Caco-2 (cell line): ENCODE results near the gene WDR59. TPM values are rescaled to one million over a fixed set of nuclear protein-coding genes. Genes with fewer than 3 reads are reported as not detected.

Source experiments
- BruUV-seq: library from RNA; stranded (reverse); fragments of 400-500 nt; replicated peaks from 2 replicates; lab custom pipeline; 2021; lab: Mats Ljungman, UMichigan
- CTCF ChIA-PET: fragments of 300-600 bp; sonication (Branson Sonifier 250); formaldehyde crosslinking; loops from one replicate; lab custom pipeline; 2022; ENCODE audit warnings: antibody characterized with exemption; lab: Charles Lee
- POLR2A ChIA-PET: fragments of 300-600 bp; sonication (Branson Sonifier 250); formaldehyde crosslinking; loops from one replicate; lab custom pipeline; 2022; ENCODE audit warnings: antibody characterized with exemption; lab: Charles Lee
- DNase-seq, 2 experiments: peaks; one replicate each; pipeline versions ENCODE4 v3.0.0 to v3.0.0-alpha.2; 2020 to 2022
- H3K27me3 ChIP-seq: replicated peaks from 2 replicates; pipeline ENCODE4 v1.6.0; 2011; ENCODE audit warnings: low read length; ENCODE audit not compliant: control insufficient read depth, insufficient read depth
- H3K36me3 ChIP-seq: 2 replicates; pipeline ENCODE4 v1.5.1; 2011; ENCODE audit warnings: low read length; ENCODE audit not compliant: control insufficient read depth, insufficient read depth
- H3K4me1 ChIP-seq: fragments of 250-450 bp; sonication (Bioruptor Pico); 2 replicates; pipeline ENCODE4 v1.5.1; 2020; ENCODE audit warnings: mild to moderate bottlenecking
- H3K4me3 ChIP-seq: 2 replicates; pipeline ENCODE4 v1.5.1; 2011; ENCODE audit warnings: low read depth, mild to moderate bottlenecking, control low read depth, low read length
- H3K9me3 ChIP-seq: fragments of 250-450 bp; sonication (Bioruptor Pico); 2 replicates; pipeline ENCODE4 v1.5.1; 2020; ENCODE audit warnings: mild to moderate bottlenecking, moderate library complexity
- H3K27ac Mint-ChIP-seq: one replicate; pipeline ENCODE4 v1.8.0; 2022; ENCODE audit warnings: mixed read lengths; ENCODE audit not compliant: unreplicated experiment
- H3K27me3 Mint-ChIP-seq: one replicate; pipeline ENCODE4 v1.8.0; 2022; ENCODE audit warnings: mixed read lengths; ENCODE audit not compliant: insufficient read depth, unreplicated experiment
- H3K36me3 Mint-ChIP-seq: one replicate; pipeline ENCODE4 v1.8.0; 2022; ENCODE audit warnings: mild to moderate bottlenecking, mixed read lengths; ENCODE audit not compliant: insufficient read depth, unreplicated experiment
- H3K4me1 Mint-ChIP-seq: one replicate; pipeline ENCODE4 v1.8.0; 2022; ENCODE audit warnings: low read depth, mixed read lengths; ENCODE audit not compliant: unreplicated experiment
- H3K4me3 Mint-ChIP-seq: one replicate; pipeline ENCODE4 v1.8.0; 2022; ENCODE audit warnings: mild to moderate bottlenecking, moderate library complexity, mixed read lengths; ENCODE audit not compliant: unreplicated experiment
- H3K9me3 Mint-ChIP-seq: one replicate; pipeline ENCODE4 v1.8.0; 2022; ENCODE audit warnings: mixed read lengths; ENCODE audit not compliant: unreplicated experiment
- intact Hi-C: fragments of 100-400 bp; cut with micrococcal nuclease; formaldehyde crosslinking; loops from one replicate; pipeline ENCODE4 v1.10.0; 2022; ENCODE audit not compliant: unreplicated experiment
- total RNA-seq: library from RNA; stranded (reverse); gene quantifications from 2 replicates; pipeline ENCODE4 v1.2.3, GENCODE V29; 2022
- TF ChIP-seq, protein P1 (sequence below), 2 experiments: fragments of 200-600 bp in 1 of 2; IDR thresholded peaks; 1 replicate in 1 of 2; 2 replicates in 1 of 2; pipeline versions ENCODE4 v1.5.1 to v1.8.0; 2011 to 2022; ENCODE audit warnings: antibody characterized with exemption in 1 of 2, control low read depth in 1 of 2, inconsistent platforms in 1 of 2, low read depth in 1 of 2, low read length in 1 of 2, mild to moderate bottlenecking in 1 of 2, moderate library complexity in 1 of 2; ENCODE audit not compliant: insufficient read depth in 1 of 2, severe bottlenecking in 1 of 2, unreplicated experiment in 1 of 2

Gene WDR59
- total RNA-seq, 1 experiment from 2014 or later = 148 TPM

DNA sequence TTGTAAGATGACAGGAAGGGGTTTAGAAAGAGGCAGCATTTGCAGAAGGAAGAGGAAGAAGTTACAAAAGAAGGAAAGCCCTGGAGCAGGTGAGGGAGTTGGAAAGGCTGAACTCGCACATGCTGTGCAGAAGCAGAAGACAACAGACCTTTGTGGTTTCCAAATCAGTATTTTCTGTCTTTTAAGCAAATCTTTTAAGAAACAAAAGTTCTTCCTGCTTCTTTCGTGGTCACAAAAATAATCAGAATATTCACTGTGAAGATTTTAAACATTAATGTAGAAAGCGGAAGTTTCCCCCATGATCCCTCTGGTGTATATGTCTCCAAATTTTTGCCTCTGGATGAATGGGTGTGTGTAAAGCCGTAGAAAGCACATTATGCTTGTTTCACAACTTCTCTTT is 39.7 kb upstream of the WDR59 start:
- intact Hi-C loops = no loop called here
- H3K27me3 ChIP-seq = no peaks in the 10 kb centered on the region
- CTCF ChIA-PET = no interaction called here
- peaks cover 20% of the 10 kb centered on the region for H3K4me1 ChIP-seq
- Mint-ChIP-seq H3K9me3 (peaks cover 15% of the 10 kb centered on the region), H3K36me3 (peaks cover 36% of the 10 kb centered on the region), H3K4me1 (peaks cover 7% of the 10 kb centered on the region), H3K4me3 (no peak overlapping the region), H3K27me3 (no peaks in the 10 kb centered on the region), H3K27ac (peak overlapping the region; percentile 26)
- POLR2A ChIA-PET = no interaction called here
- 0 out of 2 replicates have a peak, but pooled peaks cover 1% of the 10 kb centered on the region for H3K36me3 ChIP-seq
- BruUV-seq = no TSS peak
- H3K4me3 ChIP-seq = no peak overlapping the region
- no peak for DNase-seq
- peaks cover 13% of the 10 kb centered on the region for H3K9me3 ChIP-seq
- TF ChIP-seq, protein P1, sequence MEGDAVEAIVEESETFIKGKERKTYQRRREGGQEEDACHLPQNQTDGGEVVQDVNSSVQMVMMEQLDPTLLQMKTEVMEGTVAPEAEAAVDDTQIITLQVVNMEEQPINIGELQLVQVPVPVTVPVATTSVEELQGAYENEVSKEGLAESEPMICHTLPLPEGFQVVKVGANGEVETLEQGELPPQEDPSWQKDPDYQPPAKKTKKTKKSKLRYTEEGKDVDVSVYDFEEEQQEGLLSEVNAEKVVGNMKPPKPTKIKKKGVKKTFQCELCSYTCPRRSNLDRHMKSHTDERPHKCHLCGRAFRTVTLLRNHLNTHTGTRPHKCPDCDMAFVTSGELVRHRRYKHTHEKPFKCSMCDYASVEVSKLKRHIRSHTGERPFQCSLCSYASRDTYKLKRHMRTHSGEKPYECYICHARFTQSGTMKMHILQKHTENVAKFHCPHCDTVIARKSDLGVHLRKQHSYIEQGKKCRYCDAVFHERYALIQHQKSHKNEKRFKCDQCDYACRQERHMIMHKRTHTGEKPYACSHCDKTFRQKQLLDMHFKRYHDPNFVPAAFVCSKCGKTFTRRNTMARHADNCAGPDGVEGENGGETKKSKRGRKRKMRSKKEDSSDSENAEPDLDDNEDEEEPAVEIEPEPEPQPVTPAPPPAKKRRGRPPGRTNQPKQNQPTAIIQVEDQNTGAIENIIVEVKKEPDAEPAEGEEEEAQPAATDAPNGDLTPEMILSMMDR (IDR thresholded peaks at IDR 0.05; ENCODE audit: insufficient read depth in 1 of 2, low read depth in 1 of 2, low read length in 1 of 2, severe bottlenecking in 1 of 2, unreplicated experiment in 1 of 2) = no peak

DNA sequence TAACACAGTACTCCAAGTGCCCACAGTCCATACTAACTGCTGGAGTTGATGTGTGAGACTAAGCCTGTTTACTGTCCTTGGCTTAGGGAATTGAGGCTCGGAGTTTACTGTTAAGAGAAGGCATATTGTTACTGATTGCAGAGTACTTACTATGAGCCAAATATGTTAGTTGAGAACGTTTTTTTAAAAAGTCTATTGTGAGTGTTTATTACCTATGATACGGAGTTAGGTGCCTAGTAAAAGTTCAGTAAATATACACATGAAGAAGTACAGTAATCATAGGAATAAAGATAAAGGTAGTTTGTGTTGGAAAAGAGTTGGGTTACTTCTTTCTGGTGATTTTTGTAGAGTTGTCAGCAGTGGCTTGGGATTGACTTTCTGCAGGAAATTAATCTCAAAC is 39.3 kb upstream of the WDR59 start:
- peaks cover 15% of the 10 kb centered on the region for H3K9me3 Mint-ChIP-seq
- TF ChIP-seq, protein P1 (IDR thresholded peaks at IDR 0.05; ENCODE audit: insufficient read depth in 1 of 2, low read depth in 1 of 2, low read length in 1 of 2, severe bottlenecking in 1 of 2, unreplicated experiment in 1 of 2) = no peak
- no peaks in the 10 kb centered on the region for H3K27me3 ChIP-seq
- DNase-seq = no peak
- BruUV-seq = no TSS peak
- no peak overlapping the region for H3K4me3 Mint-ChIP-seq
- intact Hi-C loops = no loop called here
- H3K27ac Mint-ChIP-seq = peak overlapping the region; percentile 26
- H3K4me1 ChIP-seq = peaks cover 16% of the 10 kb centered on the region
- no peaks in the 10 kb centered on the region for H3K27me3 Mint-ChIP-seq
- peaks cover 40% of the 10 kb centered on the region for H3K36me3 Mint-ChIP-seq
- H3K9me3 ChIP-seq = peaks cover 13% of the 10 kb centered on the region
- H3K4me3 ChIP-seq = no peak overlapping the region
- CTCF ChIA-PET = no interaction called here
- H3K36me3 ChIP-seq = 0 out of 2 replicates have a peak, but pooled peaks cover 1% of the 10 kb centered on the region
- H3K4me1 Mint-ChIP-seq = peaks cover 7% of the 10 kb centered on the region
- POLR2A ChIA-PET = no interaction called here

DNA sequence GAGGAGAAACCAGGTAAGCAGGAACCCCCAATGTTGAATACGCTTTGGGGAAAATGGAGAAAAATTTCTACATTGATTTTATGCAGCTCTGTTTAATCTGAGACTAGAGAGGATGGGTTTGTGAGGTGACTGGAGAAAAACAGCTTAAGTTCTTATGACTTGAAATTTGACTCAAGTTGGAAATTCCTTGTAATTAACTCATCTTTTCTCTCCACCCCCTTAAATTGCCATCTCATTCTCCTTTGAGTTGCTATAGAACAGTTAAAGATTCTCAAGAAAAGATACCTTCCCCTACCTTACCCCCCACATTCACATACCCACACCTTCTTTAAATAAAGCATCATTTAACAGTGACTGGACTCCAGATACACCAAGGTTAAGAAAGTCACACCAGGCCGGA is 38.1 kb upstream of the WDR59 start:
- H3K9me3 Mint-ChIP-seq = peaks cover 15% of the 10 kb centered on the region
- ChIA-PET CTCF (no interaction called here), POLR2A (no interaction called here)
- peaks cover 46% of the 10 kb centered on the region for H3K36me3 Mint-ChIP-seq
- intact Hi-C loops = no loop called here
- DNase-seq = no peak
- H3K4me1 Mint-ChIP-seq = peaks cover 7% of the 10 kb centered on the region
- H3K4me3 ChIP-seq = no peak overlapping the region
- H3K27me3 Mint-ChIP-seq = no peaks in the 10 kb centered on the region
- H3K27ac Mint-ChIP-seq = no peak overlapping the region
- no peak overlapping the region for H3K4me3 Mint-ChIP-seq
- H3K36me3 ChIP-seq = 0 out of 2 replicates have a peak, but pooled peaks cover 1% of the 10 kb centered on the region
- no peaks in the 10 kb centered on the region for H3K27me3 ChIP-seq
- H3K4me1 ChIP-seq = peaks cover 7% of the 10 kb centered on the region
- H3K9me3 ChIP-seq = peaks cover 13% of the 10 kb centered on the region
- TF ChIP-seq, protein P1 (IDR thresholded peaks at IDR 0.05; ENCODE audit: insufficient read depth in 1 of 2, low read depth in 1 of 2, low read length in 1 of 2, severe bottlenecking in 1 of 2, unreplicated experiment in 1 of 2) = no peak
- BruUV-seq = no TSS peak
